OCI-LY1 (cell line): ENCODE data around the gene AFF2.

Experiments
- CTCF ChIP-seq: fragments of 200-600 bp; sonication (generic), shearing (Covaris generic); IDR thresholded peaks from 2 replicates; pipeline ENCODE4 v1.5.1; 2017; ENCODE audit warnings: mild to moderate bottlenecking, antibody characterized with exemption, low read length, moderate library complexity, mixed read lengths
- EZH2 ChIP-seq: fragments of 200-600 bp; sonication (generic), shearing (Covaris generic); IDR thresholded peaks from 2 replicates; pipeline ENCODE4 v1.8.0; 2017; ENCODE audit warnings: borderline replicate concordance, mixed run types, mild to moderate bottlenecking, antibody characterized with exemption, low read length, moderate library complexity, mixed read lengths

- no peak for TF ChIP-seq CTCF
- TF ChIP-seq EZH2: no peak
These were observed 41.1 kb upstream of the AFF2 start for GRCh38 chrX:148459343-148459742.
